Measurements from ENCODE around the gene IFRD2. TPM values are rescaled to one million over a fixed set of nuclear protein-coding genes. Genes with fewer than 3 reads are reported as not detected.
A peak's percentile ranks its signal among the peaks of the same experiment; 100 is the strongest.

Gene IFRD2
- total and polyA plus RNA-seq, 9 of the 15 experiments (the other 6 are each of a cell fraction or from before 2014, with no cell fraction given) = 30.5 to 115 (median 52.8) TPM

GRCh38 chr3:50299638-50299928, 7.4 kb upstream of the IFRD2 start (continued):
- TF ChIP-seq SIRT6 (IDR thresholded peaks at IDR 0.05; ENCODE audit: low read depth, low read length) (no peak), POLR2AphosphoS5 (IDR thresholded peaks at IDR 0.05; ENCODE audit: control insufficient read depth, insufficient read depth, low read depth, low read length) (0 out of 2 replicates have a peak, but pooled peaks have one; percentile 6), HOXB6 (CRISPR knock-in tag; IDR thresholded peaks at IDR 0.05; ENCODE audit: borderline replicate concordance) (no peak), TRIM28 (IDR thresholded peaks at IDR 0.05) (no peak), MCM3 (IDR thresholded peaks at IDR 0.05) (no peak), CBFB (CRISPR knock-in tag; IDR thresholded peaks at IDR 0.05) (no peak), SREBF2 (CRISPR knock-in tag; IDR thresholded peaks at IDR 0.05) (no peak), POLR3A (IDR thresholded peaks at IDR 0.05; ENCODE audit: borderline replicate concordance, extremely low read depth, insufficient read depth, insufficient read length) (no peak), VEZF1 (CRISPR knock-in tag; IDR thresholded peaks at IDR 0.05) (no peak), KDM1A (IDR thresholded peaks at IDR 0.05) (no peak), MLLT1 (IDR thresholded peaks at IDR 0.05) (no peak), PBX2 (CRISPR knock-in tag; IDR thresholded peaks at IDR 0.05; ENCODE audit: low read depth) (no peak), PBX2 (tag; conservative IDR thresholded peaks at IDR 0.05; ENCODE audit: low read depth) (peak; percentile 57)
- TF ChIP-seq, protein P1, sequence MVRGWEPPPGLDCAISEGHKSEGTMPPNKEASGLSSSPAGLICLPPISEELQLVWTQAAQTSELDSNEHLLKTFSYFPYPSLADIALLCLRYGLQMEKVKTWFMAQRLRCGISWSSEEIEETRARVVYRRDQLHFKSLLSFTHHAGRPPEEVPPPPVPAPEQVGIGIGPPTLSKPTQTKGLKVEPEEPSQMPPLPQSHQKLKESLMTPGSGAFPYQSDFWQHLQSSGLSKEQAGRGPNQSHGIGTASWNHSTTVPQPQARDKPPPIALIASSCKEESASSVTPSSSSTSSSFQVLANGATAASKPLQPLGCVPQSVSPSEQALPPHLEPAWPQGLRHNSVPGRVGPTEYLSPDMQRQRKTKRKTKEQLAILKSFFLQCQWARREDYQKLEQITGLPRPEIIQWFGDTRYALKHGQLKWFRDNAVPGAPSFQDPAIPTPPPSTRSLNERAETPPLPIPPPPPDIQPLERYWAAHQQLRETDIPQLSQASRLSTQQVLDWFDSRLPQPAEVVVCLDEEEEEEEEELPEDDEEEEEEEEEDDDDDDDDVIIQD (CRISPR knock-in tag; IDR thresholded peaks at IDR 0.05) = no peak
- TF ChIP-seq, protein P2, sequence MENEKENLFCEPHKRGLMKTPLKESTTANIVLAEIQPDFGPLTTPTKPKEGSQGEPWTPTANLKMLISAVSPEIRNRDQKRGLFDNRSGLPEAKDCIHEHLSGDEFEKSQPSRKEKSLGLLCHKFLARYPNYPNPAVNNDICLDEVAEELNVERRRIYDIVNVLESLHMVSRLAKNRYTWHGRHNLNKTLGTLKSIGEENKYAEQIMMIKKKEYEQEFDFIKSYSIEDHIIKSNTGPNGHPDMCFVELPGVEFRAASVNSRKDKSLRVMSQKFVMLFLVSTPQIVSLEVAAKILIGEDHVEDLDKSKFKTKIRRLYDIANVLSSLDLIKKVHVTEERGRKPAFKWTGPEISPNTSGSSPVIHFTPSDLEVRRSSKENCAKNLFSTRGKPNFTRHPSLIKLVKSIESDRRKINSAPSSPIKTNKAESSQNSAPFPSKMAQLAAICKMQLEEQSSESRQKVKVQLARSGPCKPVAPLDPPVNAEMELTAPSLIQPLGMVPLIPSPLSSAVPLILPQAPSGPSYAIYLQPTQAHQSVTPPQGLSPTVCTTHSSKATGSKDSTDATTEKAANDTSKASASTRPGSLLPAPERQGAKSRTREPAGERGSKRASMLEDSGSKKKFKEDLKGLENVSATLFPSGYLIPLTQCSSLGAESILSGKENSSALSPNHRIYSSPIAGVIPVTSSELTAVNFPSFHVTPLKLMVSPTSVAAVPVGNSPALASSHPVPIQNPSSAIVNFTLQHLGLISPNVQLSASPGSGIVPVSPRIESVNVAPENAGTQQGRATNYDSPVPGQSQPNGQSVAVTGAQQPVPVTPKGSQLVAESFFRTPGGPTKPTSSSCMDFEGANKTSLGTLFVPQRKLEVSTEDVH (IDR thresholded peaks at IDR 0.05; ENCODE audit: low read depth, partially characterized antibody) = no peak
